ENCODE measurements around the gene COPS6. TPM values are rescaled to one million over a fixed set of nuclear protein-coding genes. Genes with fewer than 3 reads are reported as not detected.

The COPS6 gene
- total RNA-seq, 2 experiments from 2014 or later = 81.7 to 86.3 TPM

- ChIA-PET POLR2A (interaction anchor here (1.4 to 5.3 kb wide), 2 partner anchors 9 to 10 kb away, joined by 3 to 32 read pairs; partner anchors contain the start of genes AP4M1 and MCM7), CTCF (interaction anchor here (0.5 to 2.6 kb wide), 2 partner anchors 15 to 22 kb away, joined by 3 to 7 read pairs; no protein-coding TSS in a partner anchor)
- Mint-ChIP-seq H3K27me3 (no peaks in the 10 kb centered on the region), H3K4me3 (no peak overlapping the region), H3K36me3 (ENCODE audit: low read depth) (peaks cover 52% of the 10 kb centered on the region), H3K9me3 (no peaks in the 10 kb centered on the region), H3K4me1 (no peaks in the 10 kb centered on the region), H3K27ac (no peak overlapping the region)
- no peak for DNase-seq
Measured at GRCh38 chr7:100111156-100111555, 22.4 kb downstream of the COPS6 start.

DNA sequence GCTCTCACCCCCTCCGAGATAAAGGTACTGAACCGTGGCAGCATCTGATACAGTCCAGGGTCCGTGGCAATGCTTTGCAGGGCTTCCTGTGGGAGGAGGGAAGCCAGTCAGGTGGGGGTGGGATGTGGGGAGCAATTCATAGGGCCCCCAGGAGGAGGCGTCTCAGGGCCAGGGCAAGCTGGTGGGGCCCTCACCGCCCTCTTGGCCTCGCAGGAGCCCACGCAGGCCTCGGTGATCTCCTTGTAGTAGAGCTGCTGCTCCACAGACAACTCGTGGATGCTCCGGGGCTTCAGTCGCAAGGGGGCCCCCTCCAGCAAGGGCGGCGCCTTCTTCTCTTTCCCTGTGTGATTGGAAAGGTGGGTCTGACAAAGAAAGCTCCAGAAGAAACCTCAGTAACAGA lies 23.1 kb downstream of the COPS6 start:
- no peak overlapping the region for H3K27ac Mint-ChIP-seq
- ChIA-PET POLR2A (interaction anchor here (0.7 to 5.3 kb wide), 3 partner anchors 8 to 17 kb away, joined by 3 to 32 read pairs (median 3); partner anchors contain the start of genes AP4M1 and MCM7), CTCF (interaction anchor here (2.6 kb wide), 1 partner anchor 21 kb away, joined by 7 read pairs; no protein-coding TSS in a partner anchor)
- peaks cover 2% of the 10 kb centered on the region for H3K4me1 Mint-ChIP-seq
- peaks cover 52% of the 10 kb centered on the region for H3K36me3 Mint-ChIP-seq (ENCODE audit: low read depth)
- no peak overlapping the region for H3K4me3 Mint-ChIP-seq
- no peak for DNase-seq
- H3K27me3 Mint-ChIP-seq = no peaks in the 10 kb centered on the region
- H3K9me3 Mint-ChIP-seq = no peaks in the 10 kb centered on the region

DNA sequence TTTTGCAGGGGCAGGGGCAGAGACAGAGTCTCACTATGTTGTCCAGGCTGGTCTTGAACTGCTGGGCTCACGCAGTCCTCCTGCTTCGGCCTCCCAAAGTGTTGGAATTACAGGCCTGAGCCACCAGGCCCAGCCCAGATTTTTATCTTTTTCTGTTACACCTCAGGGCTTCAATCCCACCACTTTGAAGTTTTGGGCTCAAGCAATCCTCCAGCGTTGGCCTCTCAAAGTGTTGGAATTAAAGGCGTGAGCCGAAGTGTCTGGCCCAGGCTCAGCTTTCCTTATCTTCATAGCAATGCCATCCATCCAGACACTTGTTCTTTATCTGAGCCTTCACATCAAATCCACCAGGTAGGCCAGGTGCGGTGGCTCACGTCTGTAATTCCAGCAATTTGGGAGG lies 26.3 kb downstream of the COPS6 start:
- ChIA-PET CTCF (no interaction called here), POLR2A (interaction anchor here (1.3 to 5.3 kb wide), 2 partner anchors 11 to 14 kb away, joined by 6 to 32 read pairs; partner anchors contain the start of genes AP4M1, MBLAC1 and MCM7)
- H3K9me3 Mint-ChIP-seq = no peaks in the 10 kb centered on the region
- H3K27ac Mint-ChIP-seq = no peak overlapping the region
- H3K27me3 Mint-ChIP-seq = no peaks in the 10 kb centered on the region
- DNase-seq = no peak
- peaks cover 13% of the 10 kb centered on the region for H3K4me1 Mint-ChIP-seq
- peaks cover 34% of the 10 kb centered on the region for H3K36me3 Mint-ChIP-seq (ENCODE audit: low read depth)
- no peak overlapping the region for H3K4me3 Mint-ChIP-seq

GRCh38 chr7:100118388-100119071 lies 29.8 kb downstream of the COPS6 start:
- DNase-seq = no peak
- H3K9me3 Mint-ChIP-seq = no peaks in the 10 kb centered on the region
- H3K27ac Mint-ChIP-seq = peak overlapping the region; percentile 82
- POLR2A ChIA-PET = interaction anchor here (1.4 kb wide), 1 partner anchor 17 kb away, joined by 5 read pairs; the partner anchor contains the start of genes AP4M1 and MCM7
- no peaks in the 10 kb centered on the region for H3K27me3 Mint-ChIP-seq
- CTCF ChIA-PET = interaction anchor here (0.7 kb wide), 1 partner anchor 69 kb away, joined by 3 read pairs; no protein-coding TSS in a partner anchor
- peak overlapping the region; percentile 86 for H3K4me3 Mint-ChIP-seq
- peaks cover 24% of the 10 kb centered on the region for H3K36me3 Mint-ChIP-seq (ENCODE audit: low read depth)
- peaks cover 29% of the 10 kb centered on the region for H3K4me1 Mint-ChIP-seq

- Mint-ChIP-seq H3K27ac (peak within 1 kb of the TSS; percentile 82), H3K36me3 (ENCODE audit: low read depth) (peaks cover 25% of the 10 kb centered on the region), H3K4me1 (peaks cover 31% of the 10 kb centered on the region), H3K9me3 (no peaks in the 10 kb centered on the region), H3K27me3 (no peaks in the 10 kb centered on the region), H3K4me3 (peak within 1 kb of the TSS; percentile 86)
- ChIA-PET CTCF (interaction anchor here (1.6 to 2.4 kb wide), 2 partner anchors 11 to 18 kb away, joined by 11 to 15 read pairs; partner anchors contain the start of genes AP4M1 and MCM7), POLR2A (interaction anchor here (1.0 to 2.2 kb wide), 10 partner anchors 8 to 309 kb away, joined by 3 to 56 read pairs (median 4); partner anchors contain the start of genes AP4M1, LAMTOR4, MCM7 and ZCWPW1)
- DNase-seq = peak; percentile 94
Measured at GRCh38 chr7:100119072-100119969, 30.6 kb downstream of the COPS6 start, which contains the start of the genes CNPY4 and TAF6. Gene CNPY4 (plus strand): TSS chr7:100119634. CDS start chr7:100119745, 111 bp downstream. Gene TAF6 (minus strand): TSS chr7:100119358. CDS start chr7:100114209, 5,149 bp downstream.

GRCh38 chr7:100119970-100120732 lies 31.4 kb downstream of the COPS6 start:
- CTCF ChIA-PET = interaction anchor here (0.6 to 2.4 kb wide), 3 partner anchors 10 to 18 kb away, joined by 3 to 15 read pairs (median 11); partner anchors contain the start of genes AP4M1 and MCM7
- peak; percentile 80 for DNase-seq
- H3K9me3 Mint-ChIP-seq = no peaks in the 10 kb centered on the region
- H3K27me3 Mint-ChIP-seq = no peaks in the 10 kb centered on the region
- H3K27ac Mint-ChIP-seq = peak overlapping the region; percentile 82
- peaks cover 33% of the 10 kb centered on the region for H3K36me3 Mint-ChIP-seq (ENCODE audit: low read depth)
- H3K4me1 Mint-ChIP-seq = peaks cover 39% of the 10 kb centered on the region
- H3K4me3 Mint-ChIP-seq = peak overlapping the region; percentile 86
- POLR2A ChIA-PET = interaction anchor here (0.6 to 2.2 kb wide), 12 partner anchors 9 to 754 kb away, joined by 3 to 56 read pairs (median 4); partner anchors contain the start of genes AP4M1, LAMTOR4, MCM7 and SRRT

DNA sequence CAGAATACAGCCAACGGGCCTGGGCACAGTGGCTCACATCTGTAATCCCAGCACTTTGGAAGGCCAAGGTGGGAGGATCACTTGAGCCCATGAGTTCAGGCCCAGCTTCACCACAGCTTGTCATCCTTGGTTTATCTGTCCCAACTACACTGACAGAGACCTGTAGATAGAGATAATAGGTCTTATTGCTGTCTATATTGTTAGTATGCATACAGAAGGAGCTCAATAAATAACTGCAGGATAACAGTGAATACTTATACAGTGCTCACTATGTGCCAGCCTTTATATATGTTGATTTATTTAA lies 31.9 kb downstream of the COPS6 start:
- Mint-ChIP-seq H3K27ac (peak overlapping the region; percentile 82), H3K27me3 (no peaks in the 10 kb centered on the region), H3K9me3 (no peaks in the 10 kb centered on the region), H3K4me1 (peaks cover 44% of the 10 kb centered on the region), H3K36me3 (ENCODE audit: low read depth) (peaks cover 37% of the 10 kb centered on the region), H3K4me3 (peak overlapping the region; percentile 86)
- POLR2A ChIA-PET = interaction anchor here (0.6 to 2.2 kb wide), 11 partner anchors 8 to 754 kb away, joined by 3 to 56 read pairs (median 4); partner anchors contain the start of genes AP4M1, LAMTOR4, MCM7 and SRRT
- CTCF ChIA-PET = interaction anchor here (0.6 to 2.4 kb wide), 3 partner anchors 9 to 19 kb away, joined by 3 to 15 read pairs (median 11); partner anchors contain the start of genes AP4M1 and MCM7
- DNase-seq = no peak

DNA sequence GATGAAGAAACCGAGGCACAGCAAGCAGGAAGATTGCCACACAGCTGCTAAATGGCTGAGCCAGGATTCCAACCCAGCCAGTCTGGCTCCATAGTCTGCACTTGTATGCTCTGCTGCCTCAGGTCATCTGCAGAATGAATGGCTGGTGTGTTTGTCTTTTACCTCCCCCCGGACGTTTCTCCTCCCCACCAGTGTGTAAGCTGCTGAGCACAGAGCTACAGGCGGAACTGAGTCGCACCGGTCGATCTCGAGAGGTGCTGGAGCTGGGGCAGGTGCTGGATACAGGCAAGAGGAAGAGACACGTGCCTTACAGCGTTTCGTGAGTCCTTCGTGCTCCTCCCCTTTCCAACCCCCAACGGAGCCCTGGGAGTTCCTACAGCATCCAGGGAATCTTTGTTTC lies 33.3 kb downstream of the COPS6 start:
- POLR2A ChIA-PET = interaction anchor here (5.8 kb wide), 1 partner anchor 21 kb away, joined by 81 read pairs; the partner anchor contains the start of genes AP4M1 and MCM7
- H3K27ac Mint-ChIP-seq = no peak overlapping the region
- CTCF ChIA-PET = no interaction called here
- H3K9me3 Mint-ChIP-seq = no peaks in the 10 kb centered on the region
- H3K4me3 Mint-ChIP-seq = no peak overlapping the region
- H3K4me1 Mint-ChIP-seq = peaks cover 45% of the 10 kb centered on the region
- no peak for DNase-seq
- H3K36me3 Mint-ChIP-seq (ENCODE audit: low read depth) = peaks cover 36% of the 10 kb centered on the region
- H3K27me3 Mint-ChIP-seq = no peaks in the 10 kb centered on the region

- Mint-ChIP-seq H3K4me1 (peaks cover 45% of the 10 kb centered on the region), H3K27ac (no peak overlapping the region), H3K36me3 (ENCODE audit: low read depth) (peaks cover 36% of the 10 kb centered on the region), H3K27me3 (no peaks in the 10 kb centered on the region), H3K9me3 (no peaks in the 10 kb centered on the region), H3K4me3 (no peak overlapping the region)
- ChIA-PET POLR2A (interaction anchor here (5.8 kb wide), 1 partner anchor 21 kb away, joined by 81 read pairs; the partner anchor contains the start of genes AP4M1 and MCM7), CTCF (no interaction called here)
- no peak for DNase-seq
Measured at GRCh38 chr7:100122568-100122967, 33.8 kb downstream of the COPS6 start.

DNA sequence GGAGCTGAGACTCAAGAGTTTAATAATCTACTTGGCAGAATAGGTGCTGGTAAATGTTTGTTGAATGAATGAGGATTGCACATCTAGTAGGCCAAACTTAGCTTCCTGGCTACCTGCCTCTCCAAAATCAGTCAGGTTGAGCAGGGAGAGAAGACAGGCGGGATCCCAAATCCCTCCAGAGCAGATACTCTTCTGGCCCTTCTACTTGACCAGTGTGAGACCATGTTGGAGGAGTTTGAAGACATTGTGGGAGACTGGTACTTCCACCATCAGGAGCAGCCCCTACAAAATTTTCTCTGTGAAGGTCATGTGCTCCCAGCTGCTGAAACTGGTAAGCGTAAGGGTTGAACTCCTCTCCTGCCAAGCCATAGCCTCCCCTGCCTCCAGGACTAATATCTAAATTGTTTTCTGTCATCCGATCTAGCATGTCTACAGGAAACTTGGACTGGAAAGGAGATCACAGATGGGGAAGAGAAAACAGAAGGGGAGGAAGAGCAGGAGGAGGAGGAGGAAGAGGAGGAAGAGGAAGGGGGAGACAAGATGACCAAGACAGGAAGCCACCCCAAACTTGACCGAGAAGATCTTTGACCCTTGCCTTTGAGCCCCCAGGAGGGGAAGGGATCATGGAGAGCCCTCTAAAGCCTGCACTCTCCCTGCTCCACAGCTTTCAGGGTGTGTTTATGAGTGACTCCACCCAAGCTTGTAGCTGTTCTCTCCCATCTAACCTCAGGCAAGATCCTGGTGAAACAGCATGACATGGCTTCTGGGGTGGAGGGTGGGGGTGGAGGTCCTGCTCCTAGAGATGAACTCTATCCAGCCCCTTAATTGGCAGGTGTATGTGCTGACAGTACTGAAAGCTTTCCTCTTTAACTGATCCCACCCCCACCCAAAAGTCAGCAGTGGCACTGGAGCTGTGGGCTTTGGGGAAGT lies 35.8 kb downstream of the COPS6 start:
- CTCF ChIA-PET = interaction anchor here (0.7 to 2.1 kb wide), 2 partner anchors 24 to 127 kb away, joined by 5 read pairs; partner anchors contain the start of gene LAMTOR4
- POLR2A ChIA-PET = interaction anchor here (0.9 to 5.8 kb wide), 6 partner anchors 19 to 220 kb away, joined by 3 to 81 read pairs (median 5); partner anchors contain the start of genes AP4M1, MCM7, PVRIG and ZKSCAN1
- H3K9me3 Mint-ChIP-seq = no peaks in the 10 kb centered on the region
- H3K27me3 Mint-ChIP-seq = no peaks in the 10 kb centered on the region
- DNase-seq = no peak
- H3K36me3 Mint-ChIP-seq (ENCODE audit: low read depth) = peaks cover 32% of the 10 kb centered on the region
- peak overlapping the region; percentile 31 for H3K27ac Mint-ChIP-seq
- peak overlapping the region; percentile 17 for H3K4me3 Mint-ChIP-seq
- H3K4me1 Mint-ChIP-seq = peaks cover 42% of the 10 kb centered on the region

Data from activated CD4-positive, alpha-beta memory T cell treated with anti-CD3 and anti-CD28 coated beads, Interleukin-2, amount 10 ng/mL, durations not matched to agents 7 days and 5 days (primary cell).